Activated CD8-positive, alpha-beta memory T cell treated with anti-CD3 and anti-CD28 coated beads for 24 hours (primary cell): Measurements from ENCODE around the gene DOCK3.
"Not testable (repeated sequence)": the region's sequence is repeated elsewhere in the genome, so short reads cannot be mapped to it uniquely, and the experiment has no call there.

Source experiments
- DNase-seq: peaks from one replicate; pipeline ENCODE4 v3.0.0-alpha.2; 2020

The DOCK3 gene

GRCh38 chr3:51270559-51270958, 595.8 kb downstream of the DOCK3 start:
- no peak for DNase-seq

GRCh38 chr3:51271172-51271571, 596.4 kb downstream of the DOCK3 start:
- no peak for DNase-seq

- DNase-seq = no peak
Observed at GRCh38 chr3:51274052-51274451, 599.3 kb downstream of the DOCK3 start.

- DNase-seq = no peak
Observed at GRCh38 chr3:51275111-51275805, 600.5 kb downstream of the DOCK3 start.

GRCh38 chr3:51276046-51276445, 601.3 kb downstream of the DOCK3 start:
- DNase-seq = no peak

- no peak for DNase-seq
Observed at GRCh38 chr3:51279448-51279847, 604.7 kb downstream of the DOCK3 start.

GRCh38 chr3:51280176-51280575, 605.4 kb downstream of the DOCK3 start:
- DNase-seq = no peak

- DNase-seq = no peak
Observed at GRCh38 chr3:51282931-51283330, 608.2 kb downstream of the DOCK3 start.

- no peak for DNase-seq
Observed at GRCh38 chr3:51283421-51283820, 608.7 kb downstream of the DOCK3 start.

- DNase-seq = no peak
Observed at GRCh38 chr3:51295625-51296024, 620.9 kb downstream of the DOCK3 start.

GRCh38 chr3:51297333-51297732, 622.6 kb downstream of the DOCK3 start:
- DNase-seq = no peak

- DNase-seq = no peak
Observed at GRCh38 chr3:51304230-51304629, 629.5 kb downstream of the DOCK3 start.

GRCh38 chr3:51306093-51306492, 631.4 kb downstream of the DOCK3 start:
- no peak for DNase-seq

GRCh38 chr3:51307458-51307857, 632.7 kb downstream of the DOCK3 start:
- no peak for DNase-seq

- DNase-seq = not testable (repeated sequence)
Observed at GRCh38 chr3:51307945-51308607, 633.3 kb downstream of the DOCK3 start.

- DNase-seq = no peak
Observed at GRCh38 chr3:51311055-51311454, 636.3 kb downstream of the DOCK3 start.

- DNase-seq = no peak
Observed at GRCh38 chr3:51328206-51328605, 653.5 kb downstream of the DOCK3 start.

GRCh38 chr3:51330046-51330445, 655.3 kb downstream of the DOCK3 start:
- peak; percentile 17 for DNase-seq

- DNase-seq = peak; percentile 17
Observed at GRCh38 chr3:51332156-51332555, 657.4 kb downstream of the DOCK3 start.

GRCh38 chr3:51333021-51333420, 658.3 kb downstream of the DOCK3 start:
- DNase-seq = no peak

- peak; percentile 21 for DNase-seq
Observed at GRCh38 chr3:51336261-51336660, 661.5 kb downstream of the DOCK3 start.

- DNase-seq = no peak
Observed at GRCh38 chr3:51337666-51338065, 662.9 kb downstream of the DOCK3 start.

GRCh38 chr3:51338632-51339031, 663.9 kb downstream of the DOCK3 start:
- DNase-seq = no peak

- DNase-seq = no peak
Observed at GRCh38 chr3:51340013-51340829, 665.5 kb downstream of the DOCK3 start.
